ENCODE measurements around the gene CHAT. TPM values are rescaled to one million over a fixed set of nuclear protein-coding genes. Genes with fewer than 3 reads are reported as not detected.

CHAT gene
- polyA plus RNA-seq, 4 donors, result 0.15 to 0.85 (median 0.81) TPM; not detected in 1

- Histone ChIP-seq H3K4me3 (ENCODE audit: low read depth in 1 of 3, low read length in 3 of 3) (no peak overlapping the region), H3K36me3 (ENCODE audit: control insufficient read depth in 3 of 3, insufficient read depth in 2 of 3, low read depth in 1 of 3, low read length in 3 of 3) (no peaks in the 10 kb centered on the region), H3K9me3 (ENCODE audit: control insufficient read depth in 2 of 2, insufficient read depth in 1 of 2, low read depth in 1 of 2, low read length in 1 of 2) (no peaks in the 10 kb centered on the region), H3K27ac (ENCODE audit: low read depth in 1 of 3, low read length in 2 of 3) (no peak overlapping the region), H3K27me3 (ENCODE audit: control insufficient read depth in 3 of 3, insufficient read depth in 3 of 3, low read length in 3 of 3) (peaks cover 0 to 11% (median 4%) of the 10 kb centered on the region in 3 donors), H3K4me1 (ENCODE audit: control insufficient read depth in 3 of 3, insufficient read depth in 2 of 3, low read depth in 1 of 3, low read length in 2 of 3) (no peaks in the 10 kb centered on the region)
- DNase-seq (no peak), FAIRE-seq (no peak)
- 57 to 67% (median 63%) methylated on average over 3 of the region's 3 CpGs for WGBS, 3 donors
Measured at GRCh38 chr10:49599546-49599945, 14.3 kb upstream of the CHAT start.

DNA sequence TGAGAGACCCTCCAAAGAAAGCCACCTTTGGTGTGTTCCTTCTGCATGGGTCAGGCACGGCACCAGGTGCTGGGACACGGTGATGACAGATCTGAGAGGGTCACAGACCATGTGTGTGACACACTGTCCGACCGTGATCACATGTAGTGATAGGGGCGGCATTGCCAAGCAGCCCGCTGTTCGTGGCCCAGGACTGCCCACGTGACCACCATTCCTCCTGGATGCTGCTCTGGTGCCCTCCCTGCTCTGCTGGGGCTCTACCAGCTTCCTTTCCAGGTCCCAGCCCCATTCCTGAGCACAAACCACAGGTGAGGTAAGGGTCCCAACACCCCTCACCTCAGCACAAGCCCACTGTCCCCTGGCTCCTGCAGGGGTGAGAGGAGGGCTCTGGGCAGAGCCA is 13.8 kb upstream of the CHAT start:
- no peaks in the 10 kb centered on the region for H3K9me3 ChIP-seq (ENCODE audit: control insufficient read depth in 2 of 2, insufficient read depth in 1 of 2, low read depth in 1 of 2, low read length in 1 of 2)
- no peak for DNase-seq
- no peaks in the 10 kb centered on the region for H3K36me3 ChIP-seq (ENCODE audit: control insufficient read depth in 3 of 3, insufficient read depth in 2 of 3, low read depth in 1 of 3, low read length in 3 of 3)
- no peak for FAIRE-seq
- H3K27ac ChIP-seq (ENCODE audit: low read depth in 1 of 3, low read length in 2 of 3), result no peak overlapping the region
- no peak overlapping the region for H3K4me3 ChIP-seq (ENCODE audit: low read depth in 1 of 3, low read length in 3 of 3)
- no peaks in the 10 kb centered on the region for H3K4me1 ChIP-seq (ENCODE audit: control insufficient read depth in 3 of 3, insufficient read depth in 2 of 3, low read depth in 1 of 3, low read length in 2 of 3)
- peaks cover 0 to 11% (median 4%) of the 10 kb centered on the region in 3 donors for H3K27me3 ChIP-seq (ENCODE audit: control insufficient read depth in 3 of 3, insufficient read depth in 3 of 3, low read length in 3 of 3)
- 76 to 86% (median 83%) methylated on average over 8 of the region's 8 CpGs for WGBS, 3 donors

DNA sequence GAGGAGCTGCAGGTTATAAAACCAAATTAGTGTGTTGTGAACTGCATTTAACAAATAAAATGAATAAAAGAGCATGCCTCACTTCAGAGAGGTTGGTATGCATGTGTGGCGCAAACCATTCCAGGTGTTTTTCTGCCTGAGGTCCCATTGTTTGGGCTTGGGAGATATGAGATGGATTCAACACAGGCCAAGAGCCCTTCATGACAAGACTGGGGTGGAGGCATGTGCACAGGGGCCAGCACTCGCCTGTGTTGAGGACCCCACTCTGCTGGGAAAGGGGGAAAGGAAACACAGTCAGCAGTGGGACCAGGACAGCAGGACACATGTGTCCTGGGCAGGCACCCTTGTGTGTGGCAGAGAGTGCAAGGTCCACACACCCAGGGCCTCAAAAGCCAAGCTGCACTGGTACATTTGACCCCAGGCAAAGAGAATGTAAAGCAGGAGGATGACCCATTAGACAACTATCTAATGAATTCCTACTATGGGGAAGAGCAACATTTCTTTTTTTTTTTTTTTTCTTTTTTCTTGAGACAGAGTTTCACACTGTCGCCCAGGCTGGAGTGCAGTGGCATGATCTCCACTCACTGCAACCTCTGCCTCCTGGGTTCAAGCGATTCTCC is 12.9 kb upstream of the CHAT start:
- no peaks in the 10 kb centered on the region for H3K4me1 ChIP-seq (ENCODE audit: control insufficient read depth in 3 of 3, insufficient read depth in 2 of 3, low read depth in 1 of 3, low read length in 2 of 3)
- H3K27me3 ChIP-seq (ENCODE audit: control insufficient read depth in 3 of 3, insufficient read depth in 3 of 3, low read length in 3 of 3), result peaks cover 0 to 16% (median 4%) of the 10 kb centered on the region in 3 donors
- FAIRE-seq (no peak), DNase-seq (no peak)
- no peaks in the 10 kb centered on the region for H3K36me3 ChIP-seq (ENCODE audit: control insufficient read depth in 3 of 3, insufficient read depth in 2 of 3, low read depth in 1 of 3, low read length in 3 of 3)
- H3K4me3 ChIP-seq (ENCODE audit: low read depth in 1 of 3, low read length in 3 of 3), result no peak overlapping the region
- H3K27ac ChIP-seq (ENCODE audit: low read depth in 1 of 3, low read length in 2 of 3), result no peak overlapping the region
- 69 to 81% (median 80%) methylated on average over 4 of the region's 4 CpGs for WGBS, 3 donors
- H3K9me3 ChIP-seq (ENCODE audit: control insufficient read depth in 2 of 2, insufficient read depth in 1 of 2, low read depth in 1 of 2, low read length in 1 of 2), result no peaks in the 10 kb centered on the region

DNA sequence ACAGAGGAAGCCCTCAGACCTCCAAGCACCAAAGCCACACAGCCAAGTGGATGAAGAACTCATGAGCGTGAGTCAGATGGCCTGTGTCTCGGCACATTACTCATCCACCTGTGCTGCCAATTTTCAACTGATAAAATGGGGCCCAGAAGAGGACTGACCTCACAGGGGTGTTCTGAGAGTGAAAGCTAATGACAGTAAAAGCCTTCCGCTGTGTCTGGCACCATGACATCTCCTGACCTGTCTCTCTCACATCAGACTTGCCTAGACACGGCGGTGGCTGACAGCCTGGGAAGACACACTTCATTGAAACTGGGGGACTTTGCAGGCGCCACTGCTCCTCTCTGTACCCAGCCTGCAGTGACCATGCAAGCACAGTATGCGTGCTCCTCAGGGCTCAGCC is 12.0 kb upstream of the CHAT start:
- peaks cover 0 to 19% (median 4%) of the 10 kb centered on the region in 3 donors for H3K27me3 ChIP-seq (ENCODE audit: control insufficient read depth in 3 of 3, insufficient read depth in 3 of 3, low read length in 3 of 3)
- no peak overlapping the region for H3K27ac ChIP-seq (ENCODE audit: low read depth in 1 of 3, low read length in 2 of 3)
- no peaks in the 10 kb centered on the region for H3K4me1 ChIP-seq (ENCODE audit: control insufficient read depth in 3 of 3, insufficient read depth in 2 of 3, low read depth in 1 of 3, low read length in 2 of 3)
- H3K36me3 ChIP-seq (ENCODE audit: control insufficient read depth in 3 of 3, insufficient read depth in 2 of 3, low read depth in 1 of 3, low read length in 3 of 3), result no peaks in the 10 kb centered on the region
- H3K9me3 ChIP-seq (ENCODE audit: control insufficient read depth in 2 of 2, insufficient read depth in 1 of 2, low read depth in 1 of 2, low read length in 1 of 2), result no peaks in the 10 kb centered on the region
- FAIRE-seq (no peak), DNase-seq (no peak)
- 64 to 75% (median 67%) methylated on average over 7 of the region's 7 CpGs for WGBS, 3 donors
- no peak overlapping the region for H3K4me3 ChIP-seq (ENCODE audit: low read depth in 1 of 3, low read length in 3 of 3)

GRCh38 chr10:49602380-49603023 is 11.3 kb upstream of the CHAT start:
- H3K4me1 ChIP-seq (ENCODE audit: control insufficient read depth in 3 of 3, insufficient read depth in 2 of 3, low read depth in 1 of 3, low read length in 2 of 3), result no peaks in the 10 kb centered on the region
- WGBS, 3 donors, result 51 to 68% (median 56%) methylated on average over 2 of the region's 2 CpGs
- FAIRE-seq (no peak), DNase-seq (no peak)
- H3K27ac ChIP-seq (ENCODE audit: low read depth in 1 of 3, low read length in 2 of 3), result no peak overlapping the region
- H3K9me3 ChIP-seq (ENCODE audit: control insufficient read depth in 2 of 2, insufficient read depth in 1 of 2, low read depth in 1 of 2, low read length in 1 of 2), result no peaks in the 10 kb centered on the region
- no peak overlapping the region for H3K4me3 ChIP-seq (ENCODE audit: low read depth in 1 of 3, low read length in 3 of 3)
- H3K27me3 ChIP-seq (ENCODE audit: control insufficient read depth in 3 of 3, insufficient read depth in 3 of 3, low read length in 3 of 3), result peaks cover 0 to 24% (median 4%) of the 10 kb centered on the region in 3 donors
- H3K36me3 ChIP-seq (ENCODE audit: control insufficient read depth in 3 of 3, insufficient read depth in 2 of 3, low read depth in 1 of 3, low read length in 3 of 3), result no peaks in the 10 kb centered on the region

- FAIRE-seq (no peak), DNase-seq (no peak)
- WGBS, 3 donors, result 68 to 71% (median 71%) methylated on average over 6 of the region's 6 CpGs
Measured at GRCh38 chr10:49605216-49605938, 8.5 kb upstream of the CHAT start.

DNA sequence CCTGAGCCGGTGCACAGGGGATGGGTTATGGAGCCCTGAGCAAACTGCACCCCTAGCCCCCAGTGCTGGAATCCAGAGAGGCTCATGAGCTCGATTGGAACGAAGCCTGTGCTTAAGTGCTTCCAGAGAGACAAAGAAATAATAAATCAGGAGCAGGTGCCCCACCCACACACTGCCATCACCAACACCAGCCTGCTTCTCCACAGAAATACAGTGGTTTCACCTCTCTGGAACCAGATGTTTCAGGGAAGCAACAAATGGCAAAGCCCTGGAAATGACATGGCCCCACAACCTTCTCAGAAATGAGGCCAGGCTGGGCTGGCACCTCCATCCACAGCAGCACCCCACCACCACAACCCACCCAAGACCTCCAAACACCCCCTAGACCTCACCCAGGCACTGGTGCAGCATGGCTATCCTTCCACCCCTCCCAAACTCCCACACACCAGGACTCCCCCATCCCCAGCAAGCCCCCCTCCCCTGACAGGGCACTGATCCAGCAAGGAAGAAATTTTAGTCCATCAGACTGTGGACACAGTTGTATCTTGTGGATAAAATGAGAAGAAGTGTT is 7.8 kb upstream of the CHAT start:
- Histone ChIP-seq H3K9me3 (ENCODE audit: control insufficient read depth in 2 of 2, insufficient read depth in 1 of 2, low read depth in 1 of 2, low read length in 1 of 2) (no peaks in the 10 kb centered on the region), H3K4me1 (ENCODE audit: control insufficient read depth in 3 of 3, insufficient read depth in 2 of 3, low read depth in 1 of 3, low read length in 2 of 3) (peaks cover 0 to 9% (median 0%) of the 10 kb centered on the region in 3 donors), H3K4me3 (ENCODE audit: low read depth in 1 of 3, low read length in 3 of 3) (no peak overlapping the region), H3K36me3 (ENCODE audit: control insufficient read depth in 3 of 3, insufficient read depth in 2 of 3, low read depth in 1 of 3, low read length in 3 of 3) (no peaks in the 10 kb centered on the region), H3K27ac (ENCODE audit: low read depth in 1 of 3, low read length in 2 of 3) (no peak overlapping the region), H3K27me3 (ENCODE audit: control insufficient read depth in 3 of 3, insufficient read depth in 3 of 3, low read length in 3 of 3) (peaks cover 7 to 51% (median 24%) of the 10 kb centered on the region in 3 donors)
- FAIRE-seq (no peak), DNase-seq (no peak)
- 39 to 52% (median 45%) methylated on average over 3 of the region's 3 CpGs for WGBS, 3 donors

More at GRCh38 chr10:49605216-49605938, 8.5 kb upstream of the CHAT start:
- H3K4me3 ChIP-seq (ENCODE audit: low read depth in 1 of 3, low read length in 3 of 3), result no peak overlapping the region
- H3K9me3 ChIP-seq (ENCODE audit: control insufficient read depth in 2 of 2, insufficient read depth in 1 of 2, low read depth in 1 of 2, low read length in 1 of 2), result no peaks in the 10 kb centered on the region
- H3K27me3 ChIP-seq (ENCODE audit: control insufficient read depth in 3 of 3, insufficient read depth in 3 of 3, low read length in 3 of 3), result peaks cover 2 to 47% (median 20%) of the 10 kb centered on the region in 3 donors
- H3K36me3 ChIP-seq (ENCODE audit: control insufficient read depth in 3 of 3, insufficient read depth in 2 of 3, low read depth in 1 of 3, low read length in 3 of 3), result no peaks in the 10 kb centered on the region
- peaks cover 0 to 6% (median 0%) of the 10 kb centered on the region in 3 donors for H3K4me1 ChIP-seq (ENCODE audit: control insufficient read depth in 3 of 3, insufficient read depth in 2 of 3, low read depth in 1 of 3, low read length in 2 of 3)
- H3K27ac ChIP-seq (ENCODE audit: low read depth in 1 of 3, low read length in 2 of 3), result no peak overlapping the region

DNA sequence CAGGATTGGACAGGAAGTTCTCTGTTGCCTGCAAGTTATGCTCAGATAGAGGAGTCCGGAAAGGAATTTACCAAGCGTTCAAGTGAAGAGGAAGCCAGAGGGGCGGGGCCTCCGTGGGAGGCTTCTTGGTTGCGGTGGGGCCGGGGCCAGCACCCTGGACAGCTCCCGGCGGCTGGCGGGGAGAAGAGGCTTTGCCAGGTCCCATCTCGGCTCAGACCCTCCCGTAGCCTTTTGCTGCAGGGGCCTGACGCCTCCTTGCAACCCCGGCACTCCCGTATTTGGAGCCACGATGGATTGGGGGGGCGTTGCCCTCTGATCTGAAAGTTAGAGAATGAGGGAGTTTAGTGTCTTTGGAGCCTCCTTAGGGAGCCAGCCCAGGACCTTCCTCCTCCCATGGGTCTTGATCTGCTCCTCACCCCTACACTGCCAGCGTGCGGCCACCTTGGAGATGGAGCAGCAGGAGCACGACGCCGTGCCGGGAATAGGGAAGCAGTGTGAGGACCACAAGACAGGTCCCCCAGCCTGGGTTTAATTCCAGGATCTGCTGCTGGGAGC is 6.8 kb upstream of the CHAT start:
- H3K36me3 ChIP-seq (ENCODE audit: control insufficient read depth in 3 of 3, insufficient read depth in 2 of 3, low read depth in 1 of 3, low read length in 3 of 3), result no peaks in the 10 kb centered on the region
- DNase-seq (peak; percentile 15 to 87), FAIRE-seq (no peak)
- H3K4me3 ChIP-seq (ENCODE audit: low read depth in 1 of 3, low read length in 3 of 3), result no peak overlapping the region
- no peaks in the 10 kb centered on the region for H3K9me3 ChIP-seq (ENCODE audit: control insufficient read depth in 2 of 2, insufficient read depth in 1 of 2, low read depth in 1 of 2, low read length in 1 of 2)
- WGBS, 3 donors, result 3 to 4% (median 4%) methylated on average over 22 of the region's 22 CpGs
- peaks cover 7 to 61% (median 34%) of the 10 kb centered on the region in 3 donors for H3K27me3 ChIP-seq (ENCODE audit: control insufficient read depth in 3 of 3, insufficient read depth in 3 of 3, low read length in 3 of 3)
- no peak overlapping the region for H3K27ac ChIP-seq (ENCODE audit: low read depth in 1 of 3, low read length in 2 of 3)
- peaks cover 0 to 19% (median 0%) of the 10 kb centered on the region in 3 donors for H3K4me1 ChIP-seq (ENCODE audit: control insufficient read depth in 3 of 3, insufficient read depth in 2 of 3, low read depth in 1 of 3, low read length in 2 of 3)
